CD14-positive monocyte (primary cell): Measurements from ENCODE around the gene ATP5F1A. TPM values are rescaled to one million over a fixed set of nuclear protein-coding genes. Genes with fewer than 3 reads are reported as not detected.
"Not testable (repeated sequence)": the region's sequence is repeated elsewhere in the genome, so short reads cannot be mapped to it uniquely, and the experiment has no call there.

Experiments used
- DNase-seq, 3 donors: peaks; one replicate each; pipeline ENCODE4 v3.0.0-alpha.2; 2011 to 2022
- H2AFZ ChIP-seq: 2 replicates; pipeline ENCODE4 v1.6.0; 2012; ENCODE audit warnings: mild to moderate bottlenecking, low read depth, low read length, inconsistent platforms; ENCODE audit not compliant: insufficient read depth, poor library complexity, severe bottlenecking
- H3K27ac ChIP-seq, 2 donors: 1 replicate in 1 of 2; 2 replicates in 1 of 2; pipeline ENCODE4 v1.5.1; 2012 to 2013; ENCODE audit warnings: low read length in 2 of 2, control low read depth in 1 of 2, inconsistent platforms in 1 of 2, low read depth in 1 of 2, mild to moderate bottlenecking in 1 of 2
- H3K27me3 ChIP-seq, 2 donors: one replicate each; pipeline versions ENCODE4 v1.6.0 to v1.6.1; 2011 to 2013; ENCODE audit warnings: low read length in 2 of 2; ENCODE audit not compliant: control insufficient read depth in 2 of 2, insufficient read depth in 2 of 2
- H3K36me3 ChIP-seq, 2 donors: replicated peaks in 1 of 2; 1 replicate in 1 of 2; 2 replicates in 1 of 2; pipeline versions ENCODE4 v1.5.1 to v1.6.1; 2012 to 2013; ENCODE audit warnings: low read length in 2 of 2, control low read depth in 1 of 2, inconsistent platforms in 1 of 2, mild to moderate bottlenecking in 1 of 2; ENCODE audit not compliant: insufficient read depth in 2 of 2, control insufficient read depth in 1 of 2
- H3K4me1 ChIP-seq, 2 donors: 1 replicate in 1 of 2; 2 replicates in 1 of 2; pipeline versions ENCODE4 v1.5.1 to v1.6.1; 2012 to 2013; ENCODE audit warnings: low read length in 2 of 2, control low read depth in 1 of 2, inconsistent platforms in 1 of 2, mild to moderate bottlenecking in 1 of 2, moderate library complexity in 1 of 2; ENCODE audit not compliant: insufficient read depth in 2 of 2, control insufficient read depth in 1 of 2
- H3K4me2 ChIP-seq: replicated peaks from 2 replicates; pipeline ENCODE3; 2012; ENCODE audit warnings: low read length, moderate library complexity, mild to moderate bottlenecking; ENCODE audit not compliant: poor library complexity, severe bottlenecking; ENCODE audit errors: extremely low read depth
- H3K4me3 ChIP-seq, 3 experiments: fragments of 200-600 bp in 1 of 3; sonication (generic) in 1 of 3; replicated peaks in 1 of 3; 1 replicate in 2 of 3; 2 replicates in 1 of 3; pipeline ENCODE4 v1.5.1; 2011 to 2013; ENCODE audit warnings: low read length in 3 of 3, mild to moderate bottlenecking in 3 of 3, control low read depth in 2 of 3, low read depth in 2 of 3, inconsistent platforms in 1 of 3, moderate library complexity in 1 of 3
- H3K79me2 ChIP-seq: 2 replicates; pipeline ENCODE4 v1.6.0; 2012; ENCODE audit warnings: mild to moderate bottlenecking, control low read depth, inconsistent platforms, low read length, moderate library complexity; ENCODE audit not compliant: insufficient read depth
- H3K9ac ChIP-seq: 2 replicates; pipeline ENCODE4 v1.6.0; 2017; ENCODE audit warnings: low read length, mild to moderate bottlenecking; ENCODE audit not compliant: insufficient read depth, poor library complexity, severe bottlenecking
- H3K9me3 ChIP-seq, 2 donors: replicated peaks in 1 of 2; 1 replicate in 1 of 2; 2 replicates in 1 of 2; pipeline versions ENCODE4 v1.5.1 to v1.6.1; 2012 to 2013; ENCODE audit warnings: low read length in 2 of 2, control low read depth in 1 of 2; ENCODE audit not compliant: control insufficient read depth in 1 of 2, insufficient read depth in 1 of 2
- H4K20me1 ChIP-seq: 2 replicates; pipeline ENCODE4 v1.6.0; 2012; ENCODE audit warnings: mild to moderate bottlenecking, low read length, control low read depth, moderate library complexity; ENCODE audit not compliant: insufficient read depth
- H3K27ac Mint-ChIP-seq, 7 donors: one replicate each; pipeline ENCODE4 v1.8.0; 2020; ENCODE audit warnings: mild to moderate bottlenecking in 7 of 7, mixed read lengths in 7 of 7, moderate library complexity in 6 of 7, inconsistent platforms in 2 of 7
- H3K27me3 Mint-ChIP-seq, 3 donors: one replicate each; pipeline ENCODE4 v1.8.0; 2021 to 2022; ENCODE audit warnings: low read depth in 3 of 3, mild to moderate bottlenecking in 3 of 3, mixed read lengths in 3 of 3, moderate library complexity in 3 of 3, inconsistent platforms in 1 of 3
- H3K36me3 Mint-ChIP-seq, 2 donors: one replicate each; pipeline ENCODE4 v1.8.0; 2020; ENCODE audit warnings: mixed read lengths in 2 of 2, inconsistent platforms in 1 of 2, mild to moderate bottlenecking in 1 of 2
- H3K4me1 Mint-ChIP-seq: one replicate; pipeline ENCODE4 v1.8.0; 2020; ENCODE audit warnings: mild to moderate bottlenecking, mixed read lengths
- H3K4me3 Mint-ChIP-seq, 2 donors: one replicate each; pipeline ENCODE4 v1.8.0; 2020; ENCODE audit warnings: mild to moderate bottlenecking in 2 of 2, mixed read lengths in 2 of 2, moderate library complexity in 1 of 2
- H3K9me3 Mint-ChIP-seq, 7 donors: one replicate each; pipeline ENCODE4 v1.8.0; 2020 to 2022; ENCODE audit warnings: mixed read lengths in 7 of 7, mild to moderate bottlenecking in 6 of 7, moderate library complexity in 6 of 7, inconsistent platforms in 2 of 7
- CTCF ChIP-seq: fragments of 200-600 bp; IDR thresholded peaks from one replicate; pipeline ENCODE4 v1.8.0; 2022; ENCODE audit warnings: antibody characterized with exemption, mild to moderate bottlenecking
- WGBS: methylation state at CpG from one replicate; pipeline ENCODE4 v1.1.5; 2013; ENCODE audit warnings: missing lambda C conversion rate; ENCODE audit not compliant: insufficient coverage; 5-methylcytosine and 5-hydroxymethylcytosine counted together
- intact Hi-C, 2 donors: fragments of 100-400 bp; cut with micrococcal nuclease; formaldehyde crosslinking; loops; one replicate each; pipeline versions ENCODE4 v1.15.0 to v1.15.1; 2023
- polyA plus RNA-seq, 3 donors: library from polyadenylated mRNA; depleted of rRNA in 1 of 3; unstranded in 2 of 3; stranded (reverse) in 1 of 3; fragments of 300-500 nt in 2 of 3; fragments of >200 nt in 1 of 3; fragmentation: Illumina TruSeq in 2 of 3; gene quantifications; 1 replicate in 2 of 3; 2 replicates in 1 of 3; pipeline ENCODE4 v1.2.3, GENCODE V29; 2012 to 2021

Gene ATP5F1A
- polyA plus RNA-seq, 3 donors = 251 to 553 (median 524) TPM

- Histone ChIP-seq H3K27ac (no peak overlapping the region), H2AFZ (no peak overlapping the region), H3K27me3 (no peaks in the 10 kb centered on the region), H3K79me2 (peaks cover 85% of the 10 kb centered on the region), H4K20me1 (peaks cover 84% of the 10 kb centered on the region), H3K9ac (no peak overlapping the region), H3K4me3 (no peak overlapping the region), H3K4me1 (peaks cover 8 to 12% of the 10 kb centered on the region in 2 donors), H3K9me3 (no peaks in the 10 kb centered on the region), H3K36me3 (peaks cover 0 to 14% of the 10 kb centered on the region in 2 donors), H3K4me2 (no peak overlapping the region)
- H3K4me3 Mint-ChIP-seq = no peak overlapping the region
- H3K9me3 Mint-ChIP-seq = peaks cover 0 to 3% (median 0%) of the 10 kb centered on the region in 7 donors
- intact Hi-C loops = no loop called here
- no CpG with 5 or more reads among the region's 1 CpG for WGBS
- no peak overlapping the region for H3K27ac Mint-ChIP-seq
- H3K27me3 Mint-ChIP-seq = peaks cover 0 to 2% (median 0%) of the 10 kb centered on the region in 3 donors
- peaks cover 17 to 22% of the 10 kb centered on the region in 2 donors for H3K36me3 Mint-ChIP-seq
- peaks cover 37% of the 10 kb centered on the region for H3K4me1 Mint-ChIP-seq
- TF ChIP-seq CTCF = no peak
- DNase-seq = peak in 1 of 3 donors; percentile 60
Observed at GRCh38 chr18:46048641-46049040, 49.5 kb downstream of the ATP5F1A start.

- H3K9me3 Mint-ChIP-seq, intact Hi-C loops, H3K27me3 Mint-ChIP-seq, H3K27me3 ChIP-seq, H3K9ac ChIP-seq, H3K4me2 ChIP-seq, H3K4me3 Mint-ChIP-seq, H2AFZ ChIP-seq, DNase-seq, H3K4me3 ChIP-seq, H3K9me3 ChIP-seq, H3K27ac ChIP-seq: not testable (repeated sequence)
- H3K4me1 Mint-ChIP-seq = peaks cover 38% of the 10 kb centered on the region
- peak overlapping the region in 2 of 7 donors; percentile 38 to 64 for H3K27ac Mint-ChIP-seq
- H3K36me3 Mint-ChIP-seq = peaks cover 18 to 25% of the 10 kb centered on the region in 2 donors
- WGBS = 91% methylated on average over 7 of the region's 13 CpGs
- peaks cover 84% of the 10 kb centered on the region for H4K20me1 ChIP-seq
- H3K36me3 ChIP-seq = peaks cover 1 to 14% of the 10 kb centered on the region in 2 donors
- peaks cover 85% of the 10 kb centered on the region for H3K79me2 ChIP-seq
- H3K4me1 ChIP-seq = peaks cover 17 to 19% of the 10 kb centered on the region in 2 donors
Observed at GRCh38 chr18:46047369-46047768, 50.7 kb downstream of the ATP5F1A start.
